ENCODE results near the gene RDH16.

DNA sequence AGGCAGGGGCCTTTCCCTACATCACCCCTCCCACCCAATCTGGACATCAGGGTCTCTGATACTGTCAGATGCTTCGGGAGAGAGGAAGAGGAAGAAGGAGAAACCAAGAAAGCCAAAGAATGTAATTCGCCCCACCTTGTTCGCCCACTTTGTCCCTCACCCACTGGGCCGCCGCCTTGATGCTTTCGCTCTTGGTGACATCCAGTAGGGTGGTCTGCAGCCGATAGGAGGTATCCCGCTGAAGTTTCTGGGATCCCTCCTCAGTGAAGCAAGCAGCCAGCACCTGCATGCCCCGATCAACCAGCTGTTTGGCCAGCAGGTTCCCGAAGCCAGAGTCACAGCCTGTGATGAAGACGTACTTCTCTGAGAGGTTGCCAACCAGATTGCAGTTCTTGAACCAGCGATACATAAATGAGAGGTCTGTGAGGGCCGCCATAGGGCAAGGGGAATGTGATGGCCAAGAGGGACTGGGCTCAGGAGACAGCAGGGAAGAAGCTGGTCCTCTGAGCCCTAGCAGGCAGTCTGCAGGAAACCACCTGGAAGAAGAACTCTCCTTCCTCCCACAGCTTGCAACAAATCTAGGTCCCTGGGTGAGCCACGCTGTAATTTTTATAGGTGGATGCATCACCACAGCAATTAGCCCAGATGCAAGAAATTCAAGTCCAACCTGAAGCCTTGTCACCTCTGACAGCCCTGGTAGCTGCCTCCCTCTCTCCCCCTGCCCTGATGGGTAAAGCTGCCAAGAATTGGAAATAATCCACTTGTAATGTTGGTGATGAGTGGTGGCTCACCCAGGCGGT is 23.4 kb downstream of the RDH16 start, which contains the start of gene SDR9C7:
- TF ChIP-seq, protein P1, sequence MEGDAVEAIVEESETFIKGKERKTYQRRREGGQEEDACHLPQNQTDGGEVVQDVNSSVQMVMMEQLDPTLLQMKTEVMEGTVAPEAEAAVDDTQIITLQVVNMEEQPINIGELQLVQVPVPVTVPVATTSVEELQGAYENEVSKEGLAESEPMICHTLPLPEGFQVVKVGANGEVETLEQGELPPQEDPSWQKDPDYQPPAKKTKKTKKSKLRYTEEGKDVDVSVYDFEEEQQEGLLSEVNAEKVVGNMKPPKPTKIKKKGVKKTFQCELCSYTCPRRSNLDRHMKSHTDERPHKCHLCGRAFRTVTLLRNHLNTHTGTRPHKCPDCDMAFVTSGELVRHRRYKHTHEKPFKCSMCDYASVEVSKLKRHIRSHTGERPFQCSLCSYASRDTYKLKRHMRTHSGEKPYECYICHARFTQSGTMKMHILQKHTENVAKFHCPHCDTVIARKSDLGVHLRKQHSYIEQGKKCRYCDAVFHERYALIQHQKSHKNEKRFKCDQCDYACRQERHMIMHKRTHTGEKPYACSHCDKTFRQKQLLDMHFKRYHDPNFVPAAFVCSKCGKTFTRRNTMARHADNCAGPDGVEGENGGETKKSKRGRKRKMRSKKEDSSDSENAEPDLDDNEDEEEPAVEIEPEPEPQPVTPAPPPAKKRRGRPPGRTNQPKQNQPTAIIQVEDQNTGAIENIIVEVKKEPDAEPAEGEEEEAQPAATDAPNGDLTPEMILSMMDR (IDR thresholded peaks at IDR 0.05; ENCODE audit: low read length) = no peak
- TF ChIP-seq EZH2 (IDR thresholded peaks at IDR 0.05; ENCODE audit: borderline replicate concordance, low read length) = no peak

Data from OCI-LY1 (cell line).